Astrocyte of the spinal cord (primary cell): Measurements from ENCODE around the gene WBP11.
A peak's percentile ranks its signal among the peaks of the same experiment; 100 is the strongest.

Experiments
- DNase-seq: peaks from one replicate; pipeline ENCODE4 v3.0.0; 2011; ENCODE audit warnings: low read depth, low spot score
- H3K4me3 ChIP-seq: 2 replicates; pipeline ENCODE4 v1.5.1; 2011; ENCODE audit warnings: low read depth, mild to moderate bottlenecking, low read length, moderate library complexity
- in situ Hi-C: cut with HindIII; loops from 2 replicates; pipeline ENCODE4 v1.10.0; 2017; ENCODE audit warnings: low sequenced_read_pairs
- TF ChIP-seq, protein P1 (sequence below): IDR thresholded peaks from 2 replicates; pipeline ENCODE4 v1.5.1; 2012; ENCODE audit warnings: low read depth, mild to moderate bottlenecking, low read length, inconsistent platforms

Gene WBP11

DNA sequence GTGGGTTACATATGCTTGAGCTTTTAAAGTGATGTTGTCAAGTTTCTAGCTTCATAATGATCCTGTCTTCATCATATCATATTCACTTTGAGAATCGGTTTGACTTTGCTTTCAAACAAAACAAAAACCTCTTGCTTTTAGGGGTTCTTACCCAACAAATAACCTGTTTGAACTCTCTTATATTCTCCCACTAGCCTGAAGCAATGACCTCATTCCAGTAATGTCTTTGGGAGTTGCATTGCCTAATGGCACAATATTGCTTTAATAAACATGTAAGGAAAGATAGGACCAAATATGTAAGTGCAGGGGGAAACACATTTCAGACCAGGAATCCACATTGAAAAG is 27.7 kb downstream of the WBP11 start:
- TF ChIP-seq, protein P1, sequence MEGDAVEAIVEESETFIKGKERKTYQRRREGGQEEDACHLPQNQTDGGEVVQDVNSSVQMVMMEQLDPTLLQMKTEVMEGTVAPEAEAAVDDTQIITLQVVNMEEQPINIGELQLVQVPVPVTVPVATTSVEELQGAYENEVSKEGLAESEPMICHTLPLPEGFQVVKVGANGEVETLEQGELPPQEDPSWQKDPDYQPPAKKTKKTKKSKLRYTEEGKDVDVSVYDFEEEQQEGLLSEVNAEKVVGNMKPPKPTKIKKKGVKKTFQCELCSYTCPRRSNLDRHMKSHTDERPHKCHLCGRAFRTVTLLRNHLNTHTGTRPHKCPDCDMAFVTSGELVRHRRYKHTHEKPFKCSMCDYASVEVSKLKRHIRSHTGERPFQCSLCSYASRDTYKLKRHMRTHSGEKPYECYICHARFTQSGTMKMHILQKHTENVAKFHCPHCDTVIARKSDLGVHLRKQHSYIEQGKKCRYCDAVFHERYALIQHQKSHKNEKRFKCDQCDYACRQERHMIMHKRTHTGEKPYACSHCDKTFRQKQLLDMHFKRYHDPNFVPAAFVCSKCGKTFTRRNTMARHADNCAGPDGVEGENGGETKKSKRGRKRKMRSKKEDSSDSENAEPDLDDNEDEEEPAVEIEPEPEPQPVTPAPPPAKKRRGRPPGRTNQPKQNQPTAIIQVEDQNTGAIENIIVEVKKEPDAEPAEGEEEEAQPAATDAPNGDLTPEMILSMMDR = no peak
- peak overlapping the region; percentile 86 for H3K4me3 ChIP-seq
- no peak for DNase-seq
- in situ Hi-C loops = no loop called here

DNA sequence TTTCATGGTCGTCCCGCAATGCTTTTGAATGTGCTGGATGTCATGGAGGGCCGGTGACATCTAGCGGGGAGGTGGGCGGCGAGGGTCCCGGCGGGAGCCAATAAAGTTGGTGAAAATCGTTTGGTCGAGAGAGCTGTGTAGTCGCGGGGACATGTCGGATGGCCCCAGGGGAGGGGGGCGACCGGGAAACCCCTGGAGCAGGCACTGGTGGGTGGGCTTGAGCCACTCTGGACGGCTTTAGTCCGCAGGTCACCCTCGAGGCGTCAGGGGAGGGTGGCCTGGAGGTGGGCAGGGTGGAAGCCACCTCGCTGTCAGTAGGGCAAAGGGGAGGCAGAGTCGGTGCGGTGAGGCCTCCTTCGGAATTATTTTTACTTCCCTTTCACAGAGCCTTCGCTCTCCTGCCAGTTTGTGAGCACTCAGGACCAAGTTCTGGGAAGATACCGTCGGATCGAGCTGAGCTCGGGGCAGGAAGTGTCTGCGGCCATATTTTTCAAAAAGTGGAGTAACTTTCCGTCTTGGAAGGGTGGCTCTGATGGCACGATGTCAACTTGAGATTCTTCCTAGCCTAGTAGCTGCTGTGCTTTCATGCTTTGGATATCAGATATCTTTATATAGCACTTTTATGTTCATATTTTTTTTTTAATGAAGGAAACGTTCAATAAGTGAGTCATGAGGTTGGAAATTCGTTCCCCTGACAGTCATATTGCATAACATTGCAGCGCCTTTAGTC is 28.2 kb downstream of the WBP11 start:
- peak overlapping the region; percentile 86 for H3K4me3 ChIP-seq
- TF ChIP-seq, protein P1 = no peak
- peak; percentile 59 for DNase-seq
- in situ Hi-C loops = no loop called here

DNA sequence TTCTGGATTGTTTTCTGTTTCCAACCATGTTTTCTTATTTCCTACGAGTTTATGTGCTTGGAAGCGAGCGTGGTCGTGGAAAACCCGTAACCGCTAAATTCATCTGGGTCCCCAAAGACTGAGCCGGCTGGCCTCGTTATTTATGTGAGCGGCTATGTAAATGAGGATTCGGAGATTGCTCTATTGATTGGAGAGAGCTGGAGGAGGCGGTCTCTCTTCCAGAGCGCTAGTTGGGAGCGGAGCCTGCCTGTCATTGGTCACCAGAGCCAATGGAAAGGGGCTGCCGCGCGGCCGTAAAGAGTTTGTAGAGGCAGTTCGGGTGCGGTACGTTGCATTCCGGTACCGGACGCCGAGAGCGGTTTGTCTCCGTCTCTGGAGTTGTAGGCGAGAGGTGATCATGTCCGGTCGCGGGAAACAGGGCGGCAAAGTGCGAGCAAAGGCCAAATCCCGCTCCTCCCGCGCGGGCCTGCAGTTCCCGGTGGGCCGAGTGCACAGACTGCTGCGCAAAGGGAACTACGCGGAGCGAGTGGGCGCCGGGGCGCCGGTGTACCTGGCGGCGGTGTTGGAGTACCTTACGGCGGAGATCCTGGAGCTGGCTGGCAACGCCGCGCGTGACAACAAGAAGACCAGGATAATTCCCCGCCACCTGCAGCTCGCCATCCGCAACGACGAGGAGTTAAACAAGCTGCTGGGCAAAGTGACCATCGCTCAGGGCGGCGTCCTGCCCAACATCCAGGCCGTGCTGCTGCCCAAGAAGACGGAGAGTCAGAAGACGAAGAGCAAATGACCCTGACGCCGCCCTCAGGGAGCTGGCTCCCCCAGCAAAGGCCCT is 29.0 kb downstream of the WBP11 start:
- in situ Hi-C loops = no loop called here
- TF ChIP-seq, protein P1 = no peak
- peak overlapping the region; percentile 86 for H3K4me3 ChIP-seq
- peak; percentile 97 for DNase-seq

DNA sequence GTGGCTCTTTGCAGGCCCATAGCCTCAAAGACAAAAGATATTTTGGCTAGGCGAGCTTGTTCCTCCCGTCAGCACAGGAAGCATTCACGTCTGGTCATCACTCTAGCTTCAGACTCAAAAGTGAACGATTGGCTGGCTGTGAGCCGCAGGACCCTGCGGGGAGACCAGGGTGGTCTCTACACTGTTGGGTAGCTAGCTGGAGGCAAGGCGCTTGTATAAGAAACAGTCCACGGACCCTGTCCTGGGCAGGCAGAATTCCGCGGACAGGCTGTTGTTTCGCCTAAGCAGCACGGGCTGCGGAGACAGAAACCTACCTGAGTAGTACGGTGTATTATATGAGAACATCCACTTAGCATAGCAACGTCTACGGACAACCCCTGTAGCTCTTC is 29.6 kb downstream of the WBP11 start:
- DNase-seq = no peak
- peak overlapping the region; percentile 86 for H3K4me3 ChIP-seq
- in situ Hi-C loops = no loop called here
- TF ChIP-seq, protein P1 = no peak

DNA sequence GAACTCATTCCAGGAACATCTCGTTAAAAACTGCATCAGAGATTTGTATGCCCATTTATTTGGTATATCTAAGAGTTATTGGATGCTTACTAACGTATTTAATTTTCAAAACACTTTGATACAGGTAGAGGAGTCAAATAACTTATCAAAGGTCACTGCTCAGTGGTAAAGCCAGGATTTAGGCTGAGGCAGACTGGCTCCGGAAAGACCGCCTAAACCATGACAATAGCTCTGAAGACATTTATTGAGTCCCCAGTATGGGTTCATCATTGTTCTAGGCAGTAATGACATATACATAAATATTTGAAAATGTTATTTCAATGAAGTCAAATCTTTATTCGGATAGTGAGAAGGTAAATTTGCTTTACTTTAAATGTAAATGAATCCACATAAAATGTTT is 30.3 kb downstream of the WBP11 start:
- TF ChIP-seq, protein P1 = no peak
- in situ Hi-C loops = no loop called here
- DNase-seq = no peak
- no peak overlapping the region for H3K4me3 ChIP-seq

DNA sequence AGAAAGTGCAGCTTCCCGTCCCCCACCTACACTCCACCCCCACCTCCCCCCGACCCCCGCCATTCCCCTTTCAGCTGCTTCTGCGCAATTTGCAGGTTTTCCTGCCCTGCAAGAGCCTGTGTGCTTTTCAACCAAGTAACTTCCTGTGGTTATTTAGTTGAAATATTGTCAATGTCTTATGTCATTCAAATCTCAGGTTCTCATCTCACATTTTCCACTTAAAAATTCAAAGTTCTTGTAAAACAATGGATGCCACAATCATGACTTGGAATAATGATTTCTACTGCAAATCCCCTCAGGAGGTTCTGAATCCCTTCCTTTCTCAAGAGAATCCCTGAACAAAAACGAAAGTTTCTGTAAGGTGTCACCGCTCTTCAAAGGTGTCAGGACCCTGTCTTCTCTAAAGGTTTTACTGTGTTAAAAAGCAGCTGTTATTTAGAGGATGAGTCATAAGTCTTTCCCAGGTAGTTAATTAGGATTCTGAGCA is 31.6 kb downstream of the WBP11 start:
- in situ Hi-C loops = no loop called here
- no peak for DNase-seq
- H3K4me3 ChIP-seq = peak overlapping the region; percentile 93

More for the DNA sequence above, 31.6 kb downstream of the WBP11 start:
- TF ChIP-seq, protein P1 = no peak
